HepG2 (cell line): Measurements from ENCODE around the gene UMOD.

Experiments used
- RFX3 ChIP-seq: IDR thresholded peaks from 2 replicates; pipeline ENCODE4 v1.6.1; 2016; ENCODE audit warnings: missing biosample characterization, missing genetic modification reagents
- SMAD3 ChIP-seq: sonication (generic); formaldehyde crosslinking; IDR thresholded peaks from 2 replicates; pipeline ENCODE4 v1.4.0; 2020; ENCODE audit warnings: missing genetic modification reagents
- ZNF563 ChIP-seq: sonication (generic); formaldehyde crosslinking; IDR thresholded peaks from 2 replicates; pipeline ENCODE4 v1.8.0; 2022; ENCODE audit warnings: mild to moderate bottlenecking, moderate library complexity, missing genetic modification reagents
- TF ChIP-seq, protein P1 (sequence below): sonication (generic); formaldehyde crosslinking; IDR thresholded peaks from 2 replicates; pipeline ENCODE4 v1.5.1; 2020; ENCODE audit warnings: mild to moderate bottlenecking, missing genetic modification reagents, borderline replicate concordance

DNA sequence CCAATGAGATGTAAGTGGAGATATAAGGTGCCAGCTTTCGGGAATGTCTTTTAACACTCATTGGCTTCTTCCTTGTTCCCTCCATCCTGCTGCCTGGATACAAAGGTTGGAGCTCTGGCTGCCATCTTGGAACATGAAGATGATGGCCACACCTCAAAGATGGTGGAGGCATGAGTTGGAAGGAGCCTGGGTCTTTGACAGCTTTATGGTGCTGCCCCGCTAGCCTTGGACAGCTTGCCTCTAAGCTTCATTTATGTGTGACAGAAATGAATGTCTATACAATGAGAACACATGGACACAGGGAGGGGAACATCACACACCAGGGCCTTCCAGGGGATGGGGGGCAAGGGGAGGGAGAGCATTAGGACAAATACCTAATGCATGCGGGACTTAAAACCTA is 38.8 kb downstream of the UMOD start:
- TF ChIP-seq, protein P1, sequence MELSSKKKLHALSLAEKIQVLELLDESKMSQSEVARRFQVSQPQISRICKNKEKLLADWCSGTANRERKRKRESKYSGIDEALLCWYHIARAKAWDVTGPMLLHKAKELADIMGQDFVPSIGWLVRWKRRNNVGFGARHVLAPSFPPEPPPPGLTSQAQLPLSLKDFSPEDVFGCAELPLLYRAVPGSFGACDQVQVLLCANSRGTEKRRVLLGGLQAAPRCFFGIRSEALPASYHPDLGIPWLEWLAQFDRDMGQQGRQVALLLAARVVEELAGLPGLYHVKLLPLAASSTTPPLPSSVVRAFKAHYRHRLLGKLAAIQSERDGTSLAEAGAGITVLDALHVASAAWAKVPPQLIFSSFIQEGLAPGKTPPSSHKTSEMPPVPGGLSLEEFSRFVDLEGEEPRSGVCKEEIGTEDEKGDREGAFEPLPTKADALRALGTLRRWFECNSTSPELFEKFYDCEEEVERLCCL (CRISPR knock-in tag) = no peak
- TF ChIP-seq ZNF563 = no peak
- TF ChIP-seq RFX3 (CRISPR knock-in tag) = no peak
- no peak for TF ChIP-seq SMAD3 (CRISPR knock-in tag)
